Neuronal stem cell (in vitro differentiated cells): ENCODE results near the gene DNAJC24.

Experiments
- DNase-seq: peaks from one replicate; pipeline ENCODE4 v3.0.0-alpha.2; 2013; ENCODE audit warnings: low spot score
- H2AFZ ChIP-seq: one replicate; pipeline ENCODE4 v1.6.1; 2013; ENCODE audit warnings: mild to moderate bottlenecking, low read length, inconsistent platforms
- H2AK5ac ChIP-seq: 2 replicates; pipeline ENCODE4 v1.6.1; 2013; ENCODE audit warnings: low read depth, mild to moderate bottlenecking, inconsistent platforms, low read length, moderate library complexity, mixed read lengths
- H2BK120ac ChIP-seq: 2 replicates; pipeline ENCODE4 v1.6.1; 2013; ENCODE audit warnings: low read depth, mild to moderate bottlenecking, inconsistent platforms, low read length, moderate library complexity, mixed read lengths
- H2BK12ac ChIP-seq: one replicate; pipeline ENCODE4 v1.6.1; 2013; ENCODE audit warnings: low read length, inconsistent platforms
- H2BK15ac ChIP-seq: 2 replicates; pipeline ENCODE4 v1.6.1; 2013; ENCODE audit warnings: mild to moderate bottlenecking, low read length, inconsistent platforms, mixed read lengths
- H2BK5ac ChIP-seq: one replicate; pipeline ENCODE4 v1.6.1; 2013; ENCODE audit warnings: inconsistent platforms, mild to moderate bottlenecking, low read length, moderate library complexity
- H3K14ac ChIP-seq: one replicate; pipeline ENCODE4 v1.6.1; 2013; ENCODE audit warnings: low read length, inconsistent platforms
- H3K18ac ChIP-seq: 2 replicates; pipeline ENCODE4 v1.6.1; 2013; ENCODE audit warnings: low read length, inconsistent platforms
- H3K23ac ChIP-seq: 2 replicates; pipeline ENCODE4 v1.6.1; 2013; ENCODE audit warnings: low read depth, mild to moderate bottlenecking, mixed read lengths, low read length, inconsistent platforms; ENCODE audit not compliant: poor library complexity
- H3K27ac ChIP-seq: replicated peaks from 3 replicates; pipeline ENCODE4 v1.5.1; 2013; ENCODE audit warnings: low read length, inconsistent platforms
- H3K27me3 ChIP-seq, 3 experiments: 2 replicates each; pipeline ENCODE4 v1.6.1; 2013; ENCODE audit warnings: low read length in 3 of 3, mild to moderate bottlenecking in 2 of 3, inconsistent platforms in 1 of 3, low read depth in 1 of 3, mixed read lengths in 1 of 3, moderate library complexity in 1 of 3; ENCODE audit not compliant: control insufficient read depth in 3 of 3, insufficient read depth in 3 of 3
- H3K36me3 ChIP-seq, 2 donors: replicated peaks in 1 of 2; 2 replicates each; pipeline ENCODE4 v1.6.1; 2013; ENCODE audit warnings: low read length in 2 of 2; ENCODE audit not compliant: control insufficient read depth in 2 of 2, insufficient read depth in 2 of 2
- H3K4ac ChIP-seq: 2 replicates; pipeline ENCODE4 v1.6.1; 2013; ENCODE audit warnings: inconsistent platforms, mild to moderate bottlenecking, low read length, moderate library complexity
- H3K4me1 ChIP-seq, 2 donors: 1 replicate in 1 of 2; 2 replicates in 1 of 2; pipeline ENCODE4 v1.6.1; 2013; ENCODE audit warnings: low read length in 2 of 2, low read depth in 1 of 2; ENCODE audit not compliant: control insufficient read depth in 2 of 2, insufficient read depth in 1 of 2
- H3K4me2 ChIP-seq: one replicate; pipeline ENCODE4 v1.6.1; 2013; ENCODE audit warnings: mild to moderate bottlenecking, low read length, inconsistent platforms; ENCODE audit not compliant: insufficient read depth, poor library complexity, severe bottlenecking
- H3K4me3 ChIP-seq, 2 donors: 2 replicates each; pipeline ENCODE4 v1.5.1; 2013; ENCODE audit warnings: low read length in 2 of 2, mild to moderate bottlenecking in 2 of 2, inconsistent platforms in 1 of 2, moderate library complexity in 1 of 2
- H3K79me1 ChIP-seq: one replicate; pipeline ENCODE4 v1.6.1; 2013; ENCODE audit warnings: low read depth, mild to moderate bottlenecking, inconsistent platforms, low read length, moderate library complexity
- H3K9ac ChIP-seq: one replicate; pipeline ENCODE4 v1.6.1; 2013; ENCODE audit warnings: mild to moderate bottlenecking, low read depth, low read length, inconsistent platforms; ENCODE audit not compliant: poor library complexity
- H3K9me3 ChIP-seq, 2 donors: replicated peaks in 1 of 2; 2 replicates each; pipeline versions ENCODE3 to v1.6.1; 2013; ENCODE audit warnings: low read length in 2 of 2, mild to moderate bottlenecking in 2 of 2, inconsistent platforms in 1 of 2, low read depth in 1 of 2, mixed read lengths in 1 of 2, moderate library complexity in 1 of 2; ENCODE audit not compliant: control insufficient read depth in 2 of 2, insufficient read depth in 1 of 2
- H4K8ac ChIP-seq: one replicate; pipeline ENCODE4 v1.6.1; 2013; ENCODE audit warnings: low read depth, mild to moderate bottlenecking, inconsistent platforms, low read length, moderate library complexity
- H4K91ac ChIP-seq: one replicate; pipeline ENCODE4 v1.6.1; 2013; ENCODE audit warnings: low read length, low read depth, mild to moderate bottlenecking, inconsistent platforms; ENCODE audit not compliant: poor library complexity
- WGBS, 2 donors: extraction: QIAGEN DNeasy Blood & Tissue Kit; methylation state at CpG; one replicate each; pipeline ENCODE4 v1.1.7; 2013; ENCODE audit warnings: missing lambda C conversion rate in 2 of 2, mixed read lengths in 1 of 2; ENCODE audit not compliant: insufficient read length in 2 of 2, insufficient replicate concordance in 1 of 2; ENCODE audit errors: extremely low coverage in 2 of 2; 5-methylcytosine and 5-hydroxymethylcytosine counted together

Gene DNAJC24

DNA sequence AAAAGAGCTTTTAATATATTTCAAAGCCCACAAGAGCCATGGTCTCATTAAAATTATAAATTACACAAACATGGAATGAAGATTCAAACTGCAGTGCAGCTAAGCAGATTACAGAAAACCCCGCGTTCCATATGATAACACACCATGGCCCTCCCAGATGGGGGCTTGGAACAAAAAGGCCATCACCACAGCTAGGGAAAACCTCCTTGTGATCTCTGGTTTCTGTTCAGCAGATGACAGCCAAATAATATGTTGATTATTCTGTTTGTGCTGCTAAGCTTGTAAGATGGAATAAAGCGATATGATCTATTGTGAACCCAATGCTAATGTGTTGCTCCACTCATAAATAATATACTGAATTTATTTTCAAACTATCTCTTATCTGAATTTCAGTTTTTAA lies 111.3 kb downstream of the DNAJC24 start:
- Histone ChIP-seq H3K27me3 (no peaks in the 10 kb centered on the region), H3K14ac (no peak overlapping the region), H3K23ac (no peak overlapping the region), H2BK5ac (no peak overlapping the region), H3K4me2 (no peak overlapping the region), H3K4ac (no peak overlapping the region), H3K36me3 (no peaks in the 10 kb centered on the region), H3K9ac (no peak overlapping the region), H2BK12ac (no peak overlapping the region), H2BK120ac (no peak overlapping the region), H3K27ac (no peak overlapping the region), H3K9me3 (peaks cover 0 to 4% of the 10 kb centered on the region in 2 donors), H2BK15ac (no peak overlapping the region), H3K4me3 (no peak overlapping the region), H2AK5ac (no peak overlapping the region), H4K8ac (no peak overlapping the region), H3K4me1 (peaks cover 3 to 4% of the 10 kb centered on the region in 2 donors), H3K79me1 (peaks cover 2% of the 10 kb centered on the region), H4K91ac (no peak overlapping the region), H3K18ac (no peak overlapping the region), H2AFZ (no peak overlapping the region)
- WGBS, 2 donors: no CpG with 5 or more reads among the region's 3 CpGs
- DNase-seq: no peak
